CD4-positive, alpha-beta memory T cell (primary cell): ENCODE results near the gene PKD2. TPM values are rescaled to one million over a fixed set of nuclear protein-coding genes. Genes with fewer than 3 reads are reported as not detected.

Experiments
- CTCF ChIA-PET: fragments of 350-600 bp; sonication (Branson Sonifier 250); formaldehyde crosslinking; loops from one replicate; lab custom pipeline; 2021; ENCODE audit warnings: inconsistent platforms; ENCODE audit not compliant: partially characterized antibody; lab: Charles Lee
- POLR2A ChIA-PET: fragments of 350-600 bp; sonication (Branson Sonifier 250); formaldehyde crosslinking; loops from one replicate; lab custom pipeline; 2021; ENCODE audit not compliant: partially characterized antibody; lab: Charles Lee
- DNase-seq, 5 donors: peaks; one replicate each; pipeline versions ENCODE4 v3.0.0 to v3.0.0-alpha.2; 2020 to 2022; ENCODE audit warnings: mixed read lengths in 1 of 5
- H3K27ac ChIP-seq: one replicate; pipeline ENCODE4 v1.7.0; 2013; ENCODE audit warnings: low read depth, low read length
- H3K27me3 ChIP-seq: 2 replicates; pipeline ENCODE4 v1.7.0; 2013; ENCODE audit warnings: mild to moderate bottlenecking, low read length, moderate library complexity; ENCODE audit not compliant: insufficient read depth
- H3K36me3 ChIP-seq: 2 replicates; pipeline ENCODE4 v1.7.0; 2013; ENCODE audit warnings: mild to moderate bottlenecking, low read length, moderate library complexity; ENCODE audit not compliant: insufficient read depth
- H3K4me1 ChIP-seq: 2 replicates; pipeline ENCODE4 v1.7.0; 2013; ENCODE audit warnings: mild to moderate bottlenecking, low read length, moderate library complexity; ENCODE audit not compliant: insufficient read depth
- H3K4me3 ChIP-seq, 2 donors: one replicate each; pipeline ENCODE4 v1.7.0; 2013; ENCODE audit warnings: low read length in 2 of 2, mild to moderate bottlenecking in 1 of 2
- H3K9me3 ChIP-seq, 2 donors: one replicate each; pipeline ENCODE4 v1.7.0; 2013; ENCODE audit warnings: low read length in 2 of 2, control low read depth in 1 of 2; ENCODE audit not compliant: control insufficient read depth in 1 of 2
- H3K27ac Mint-ChIP-seq, 7 donors: one replicate each; pipeline ENCODE4 v1.8.0; 2020 to 2021; ENCODE audit warnings: mixed read lengths in 7 of 7, mild to moderate bottlenecking in 6 of 7, inconsistent platforms in 3 of 7, moderate library complexity in 3 of 7
- H3K27me3 Mint-ChIP-seq, 2 donors: one replicate each; pipeline ENCODE4 v1.8.0; 2020 to 2021; ENCODE audit warnings: mixed read lengths in 2 of 2
- H3K36me3 Mint-ChIP-seq, 2 donors: one replicate each; pipeline ENCODE4 v1.8.0; 2020 to 2021; ENCODE audit warnings: mixed read lengths in 2 of 2, inconsistent platforms in 1 of 2, mild to moderate bottlenecking in 1 of 2
- H3K4me1 Mint-ChIP-seq, 4 donors: one replicate each; pipeline ENCODE4 v1.8.0; 2020 to 2021; ENCODE audit warnings: mixed read lengths in 4 of 4, mild to moderate bottlenecking in 1 of 4
- H3K4me3 Mint-ChIP-seq, 8 donors: one replicate each; pipeline ENCODE4 v1.8.0; 2020 to 2021; ENCODE audit warnings: mixed read lengths in 8 of 8, mild to moderate bottlenecking in 7 of 8, moderate library complexity in 6 of 8, inconsistent platforms in 3 of 8
- H3K9me3 Mint-ChIP-seq, 8 donors: one replicate each; pipeline ENCODE4 v1.8.0; 2020 to 2021; ENCODE audit warnings: mixed read lengths in 8 of 8, mild to moderate bottlenecking in 5 of 8, inconsistent platforms in 3 of 8, moderate library complexity in 1 of 8
- intact Hi-C: fragments of 100-400 bp; cut with micrococcal nuclease; formaldehyde crosslinking; loops from one replicate; pipeline ENCODE4 v1.15.1; 2023
- polyA plus RNA-seq, 2 donors: library from polyadenylated mRNA; unstranded; fragments of 300-500 nt; fragmentation: Illumina TruSeq; gene quantifications; one replicate each; pipeline ENCODE4 v1.2.3, GENCODE V29; 2021
- total RNA-seq, 2 experiments: library from RNA; stranded (reverse); gene quantifications; one replicate each; pipeline ENCODE4 v1.2.3, GENCODE V29; 2021

The PKD2 gene
- total and polyA plus RNA-seq, 4 experiments from 2014 or later = 0.93 to 7.5 (median 6.0) TPM

DNA sequence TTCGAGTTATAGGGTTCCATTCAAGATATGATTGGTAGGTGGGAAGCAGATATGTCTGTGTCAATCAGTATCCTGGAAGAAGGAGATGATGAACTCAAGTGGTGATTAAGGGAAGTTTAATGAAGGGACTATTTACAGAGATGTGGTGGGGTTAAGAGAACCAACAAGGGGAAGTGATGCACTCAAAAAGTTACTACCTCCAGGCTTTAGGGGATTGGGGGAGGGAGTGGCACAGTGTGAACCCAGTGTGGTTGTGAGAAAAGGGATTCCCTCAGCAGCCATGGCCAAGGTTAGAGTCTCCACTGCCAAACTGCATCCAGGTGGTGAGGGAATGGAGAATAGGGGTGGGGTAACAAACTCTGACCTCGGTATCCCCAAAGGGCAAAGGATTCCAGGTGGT lies 27.9 kb downstream of the PKD2 start:
- Mint-ChIP-seq H3K4me3 (no peak overlapping the region), H3K4me1 (no peaks in the 10 kb centered on the region), H3K36me3 (peaks cover 14 to 40% of the 10 kb centered on the region in 2 donors), H3K27ac (no peak overlapping the region), H3K9me3 (no peaks in the 10 kb centered on the region), H3K27me3 (no peaks in the 10 kb centered on the region)
- H3K27ac ChIP-seq = no peak overlapping the region
- POLR2A ChIA-PET = no interaction called here
- CTCF ChIA-PET = interaction anchor here (0.6 to 3.5 kb wide), 3 partner anchors 12 to 251 kb away, joined by 3 to 24 read pairs (median 3); no protein-coding TSS in a partner anchor
- DNase-seq = no peak
- no peaks in the 10 kb centered on the region for H3K4me1 ChIP-seq
- intact Hi-C loops = no loop called here
- no peaks in the 10 kb centered on the region for H3K9me3 ChIP-seq
- peaks cover 6% of the 10 kb centered on the region for H3K36me3 ChIP-seq
- no peak overlapping the region for H3K4me3 ChIP-seq
- no peaks in the 10 kb centered on the region for H3K27me3 ChIP-seq

GRCh38 chr4:88037447-88037846 lies 30.0 kb downstream of the PKD2 start:
- Histone ChIP-seq H3K4me3 (no peak overlapping the region), H3K27ac (no peak overlapping the region), H3K9me3 (no peaks in the 10 kb centered on the region), H3K27me3 (no peaks in the 10 kb centered on the region), H3K36me3 (peaks cover 6% of the 10 kb centered on the region), H3K4me1 (no peaks in the 10 kb centered on the region)
- POLR2A ChIA-PET = no interaction called here
- Mint-ChIP-seq H3K36me3 (peaks cover 14 to 35% of the 10 kb centered on the region in 2 donors), H3K9me3 (no peaks in the 10 kb centered on the region), H3K4me1 (no peaks in the 10 kb centered on the region), H3K27ac (no peak overlapping the region), H3K27me3 (no peaks in the 10 kb centered on the region), H3K4me3 (no peak overlapping the region)
- no peak for DNase-seq
- CTCF ChIA-PET = interaction anchor here (1.8 to 3.5 kb wide), 2 partner anchors 174 to 182 kb away, joined by 4 to 24 read pairs; no protein-coding TSS in a partner anchor
- intact Hi-C loops = no loop called here

DNA sequence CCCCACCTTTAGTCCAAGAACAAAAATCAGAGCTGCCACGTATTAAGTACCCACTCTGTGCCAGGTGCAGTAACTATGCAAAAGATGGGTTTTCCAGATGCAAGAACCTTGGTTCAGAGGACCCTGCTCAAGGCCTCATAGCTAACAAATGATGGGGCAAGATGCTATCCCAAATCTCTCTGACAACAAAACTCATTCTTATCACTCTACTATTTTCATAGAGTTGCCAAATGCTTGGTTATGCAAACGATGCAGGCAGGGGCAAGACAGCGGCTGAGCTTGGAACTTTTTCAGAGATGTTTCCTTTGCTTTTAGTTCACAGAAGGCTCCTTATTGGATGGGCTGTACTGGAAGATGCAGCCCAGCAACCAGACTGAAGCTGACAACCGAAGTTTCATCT lies 30.5 kb downstream of the PKD2 start:
- peaks cover 14 to 35% of the 10 kb centered on the region in 2 donors for H3K36me3 Mint-ChIP-seq
- H3K27ac Mint-ChIP-seq = no peak overlapping the region
- H3K4me3 Mint-ChIP-seq = no peak overlapping the region
- no peaks in the 10 kb centered on the region for H3K9me3 Mint-ChIP-seq
- ChIA-PET POLR2A (no interaction called here), CTCF (interaction anchor here (1.4 kb wide), 1 partner anchor 174 kb away, joined by 3 read pairs; no protein-coding TSS in a partner anchor)
- Histone ChIP-seq H3K4me3 (no peak overlapping the region), H3K4me1 (no peaks in the 10 kb centered on the region), H3K27ac (no peak overlapping the region), H3K36me3 (peaks cover 6% of the 10 kb centered on the region), H3K9me3 (no peaks in the 10 kb centered on the region), H3K27me3 (no peaks in the 10 kb centered on the region)
- intact Hi-C loops = no loop called here
- DNase-seq = no peak
- no peaks in the 10 kb centered on the region for H3K4me1 Mint-ChIP-seq
- H3K27me3 Mint-ChIP-seq = no peaks in the 10 kb centered on the region

GRCh38 chr4:88040707-88041106 lies 33.3 kb downstream of the PKD2 start:
- Histone ChIP-seq H3K9me3 (no peaks in the 10 kb centered on the region), H3K27ac (no peak overlapping the region), H3K4me1 (no peaks in the 10 kb centered on the region), H3K36me3 (peaks cover 6% of the 10 kb centered on the region), H3K27me3 (no peaks in the 10 kb centered on the region), H3K4me3 (no peak overlapping the region)
- Mint-ChIP-seq H3K27ac (no peak overlapping the region), H3K36me3 (peaks cover 17 to 41% of the 10 kb centered on the region in 2 donors), H3K4me3 (no peak overlapping the region), H3K4me1 (no peaks in the 10 kb centered on the region), H3K27me3 (no peaks in the 10 kb centered on the region), H3K9me3 (no peaks in the 10 kb centered on the region)
- ChIA-PET CTCF (interaction anchor here (1.1 kb wide), 1 partner anchor 8 kb away, joined by 3 read pairs; no protein-coding TSS in a partner anchor), POLR2A (no interaction called here)
- no peak for DNase-seq
- intact Hi-C loops = no loop called here

GRCh38 chr4:88041626-88042025 lies 34.2 kb downstream of the PKD2 start:
- CTCF ChIA-PET = interaction anchor here (1.1 kb wide), 1 partner anchor 9 kb away, joined by 3 read pairs; no protein-coding TSS in a partner anchor

GRCh38 chr4:88043001-88043400 lies 35.6 kb downstream of the PKD2 start:
- Mint-ChIP-seq H3K4me3 (no peak overlapping the region), H3K27ac (no peak overlapping the region), H3K36me3 (peaks cover 14 to 40% of the 10 kb centered on the region in 2 donors), H3K4me1 (peaks cover 0 to 6% (median 3%) of the 10 kb centered on the region in 4 donors), H3K27me3 (no peaks in the 10 kb centered on the region), H3K9me3 (no peaks in the 10 kb centered on the region)
- intact Hi-C loops = no loop called here
- H3K36me3 ChIP-seq = peaks cover 3% of the 10 kb centered on the region
- no peak for DNase-seq
- ChIA-PET CTCF (interaction anchor here (2.1 kb wide), 1 partner anchor 10 kb away, joined by 7 read pairs; no protein-coding TSS in a partner anchor), POLR2A (no interaction called here)
- no peaks in the 10 kb centered on the region for H3K9me3 ChIP-seq
- H3K27me3 ChIP-seq = no peaks in the 10 kb centered on the region
- no peak overlapping the region for H3K27ac ChIP-seq
- H3K4me3 ChIP-seq = no peak overlapping the region
- no peaks in the 10 kb centered on the region for H3K4me1 ChIP-seq

More at GRCh38 chr4:88041626-88042025, 34.2 kb downstream of the PKD2 start:
- intact Hi-C loops = no loop called here
- peaks cover 14 to 43% of the 10 kb centered on the region in 2 donors for H3K36me3 Mint-ChIP-seq
- peaks cover 0 to 3% (median under 1%) of the 10 kb centered on the region in 4 donors for H3K4me1 Mint-ChIP-seq
- POLR2A ChIA-PET = no interaction called here
- Histone ChIP-seq H3K27me3 (no peaks in the 10 kb centered on the region), H3K36me3 (peaks cover 6% of the 10 kb centered on the region), H3K27ac (no peak overlapping the region), H3K9me3 (no peaks in the 10 kb centered on the region), H3K4me1 (no peaks in the 10 kb centered on the region), H3K4me3 (no peak overlapping the region)
- DNase-seq = no peak
- no peaks in the 10 kb centered on the region for H3K9me3 Mint-ChIP-seq
- no peak overlapping the region for H3K4me3 Mint-ChIP-seq
- no peaks in the 10 kb centered on the region for H3K27me3 Mint-ChIP-seq
- no peak overlapping the region for H3K27ac Mint-ChIP-seq

GRCh38 chr4:88043586-88044340 lies 36.3 kb downstream of the PKD2 start:
- Histone ChIP-seq H3K4me3 (no peak overlapping the region), H3K27ac (no peak overlapping the region), H3K9me3 (no peaks in the 10 kb centered on the region), H3K27me3 (no peaks in the 10 kb centered on the region), H3K36me3 (no peaks in the 10 kb centered on the region), H3K4me1 (no peaks in the 10 kb centered on the region)
- ChIA-PET CTCF (interaction anchor here (2.1 kb wide), 1 partner anchor 11 kb away, joined by 7 read pairs; no protein-coding TSS in a partner anchor), POLR2A (no interaction called here)
- Mint-ChIP-seq H3K27ac (no peak overlapping the region), H3K4me3 (no peak overlapping the region), H3K27me3 (no peaks in the 10 kb centered on the region), H3K4me1 (peaks cover 0 to 8% (median 3%) of the 10 kb centered on the region in 4 donors), H3K9me3 (no peaks in the 10 kb centered on the region), H3K36me3 (peaks cover 12 to 38% of the 10 kb centered on the region in 2 donors)
- intact Hi-C loops = no loop called here
- no peak for DNase-seq
